ENCODE results near the gene UBL3. TPM values are rescaled to one million over a fixed set of nuclear protein-coding genes. Genes with fewer than 3 reads are reported as not detected.

UBL3 gene
- polyA plus RNA-seq, 1 donor (not counting 4 experiments of a cell fraction or from before 2014, with no cell fraction given) = 10.5 TPM

DNA sequence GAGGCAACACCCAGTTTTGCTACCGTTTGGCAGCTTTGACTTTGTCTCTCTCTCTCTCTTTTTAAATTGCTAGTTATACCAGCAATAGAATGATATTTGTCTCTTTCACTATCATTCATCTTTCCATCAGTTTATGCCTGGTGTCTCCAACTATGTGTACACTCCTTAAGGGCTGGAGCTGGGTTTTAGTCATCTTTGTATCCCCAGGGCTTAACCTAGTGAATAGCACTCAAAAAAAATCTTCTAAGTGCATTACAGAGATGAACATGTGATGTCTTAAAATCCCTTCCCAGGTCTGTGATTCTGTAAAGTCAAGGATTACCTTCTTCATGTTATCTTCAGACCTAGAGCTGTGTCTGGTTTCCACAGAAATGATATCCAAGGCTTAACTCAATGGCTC is 7.8 kb upstream of the UBL3 start:
- Histone ChIP-seq H3K9ac (ENCODE audit: control insufficient read depth, extremely low read depth, insufficient read depth, low read length) (no peak overlapping the region), H3K4me2 (ENCODE audit: control insufficient read depth, extremely low read depth, insufficient read depth, low read depth, low read length) (no peak overlapping the region), H3K9me3 (ENCODE audit: control insufficient read depth, low read depth, low read length) (no peaks in the 10 kb centered on the region), H3K4me3 (ENCODE audit: control insufficient read depth in 2 of 3, extremely low read depth in 1 of 3, insufficient read depth in 2 of 3, low read depth in 1 of 3, low read length in 3 of 3) (no peak overlapping the region), H4K20me1 (ENCODE audit: control insufficient read depth, extremely low read depth, insufficient read depth, low read length) (no peaks in the 10 kb centered on the region), H3K36me3 (ENCODE audit: control insufficient read depth in 2 of 2, extremely low read depth in 1 of 2, insufficient read depth in 2 of 2, low read length in 2 of 2) (no peaks in the 10 kb centered on the region), H3K27me3 (ENCODE audit: control insufficient read depth, extremely low read depth, insufficient read depth, low read length) (no peaks in the 10 kb centered on the region), H2AFZ (ENCODE audit: control insufficient read depth, low read length) (no peak overlapping the region), H3K79me2 (ENCODE audit: control insufficient read depth, insufficient read depth, low read length) (no peaks in the 10 kb centered on the region), H3K9me1 (ENCODE audit: control insufficient read depth, extremely low read depth, insufficient read depth, low read length) (no peaks in the 10 kb centered on the region), H3K4me1 (ENCODE audit: control insufficient read depth, extremely low read depth, insufficient read depth, low read length) (no peaks in the 10 kb centered on the region), H3K27ac (ENCODE audit: control insufficient read depth, insufficient read depth, low read length) (no peak overlapping the region)
- dilution Hi-C loops (cut with MboI; ENCODE audit: extremely low pct_ligation_motif_present, low sequenced_read_pairs) = no loop called here
- DNase-seq (ENCODE audit: low read depth, low spot score) = no peak
- no peak for FAIRE-seq
- TF ChIP-seq, protein P1, sequence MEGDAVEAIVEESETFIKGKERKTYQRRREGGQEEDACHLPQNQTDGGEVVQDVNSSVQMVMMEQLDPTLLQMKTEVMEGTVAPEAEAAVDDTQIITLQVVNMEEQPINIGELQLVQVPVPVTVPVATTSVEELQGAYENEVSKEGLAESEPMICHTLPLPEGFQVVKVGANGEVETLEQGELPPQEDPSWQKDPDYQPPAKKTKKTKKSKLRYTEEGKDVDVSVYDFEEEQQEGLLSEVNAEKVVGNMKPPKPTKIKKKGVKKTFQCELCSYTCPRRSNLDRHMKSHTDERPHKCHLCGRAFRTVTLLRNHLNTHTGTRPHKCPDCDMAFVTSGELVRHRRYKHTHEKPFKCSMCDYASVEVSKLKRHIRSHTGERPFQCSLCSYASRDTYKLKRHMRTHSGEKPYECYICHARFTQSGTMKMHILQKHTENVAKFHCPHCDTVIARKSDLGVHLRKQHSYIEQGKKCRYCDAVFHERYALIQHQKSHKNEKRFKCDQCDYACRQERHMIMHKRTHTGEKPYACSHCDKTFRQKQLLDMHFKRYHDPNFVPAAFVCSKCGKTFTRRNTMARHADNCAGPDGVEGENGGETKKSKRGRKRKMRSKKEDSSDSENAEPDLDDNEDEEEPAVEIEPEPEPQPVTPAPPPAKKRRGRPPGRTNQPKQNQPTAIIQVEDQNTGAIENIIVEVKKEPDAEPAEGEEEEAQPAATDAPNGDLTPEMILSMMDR (optimal IDR thresholded peaks at IDR 0.05 in 1 of 3, IDR thresholded peaks at IDR 0.05 in 1 of 3, conservative IDR thresholded peaks at IDR 0.05 in 1 of 3; ENCODE audit: extremely low read depth in 1 of 3, insufficient read depth in 2 of 3, low read length in 3 of 3) = no peak
- no peak for TF ChIP-seq EZH2 (IDR thresholded peaks at IDR 0.05; ENCODE audit: low read length)

DNA sequence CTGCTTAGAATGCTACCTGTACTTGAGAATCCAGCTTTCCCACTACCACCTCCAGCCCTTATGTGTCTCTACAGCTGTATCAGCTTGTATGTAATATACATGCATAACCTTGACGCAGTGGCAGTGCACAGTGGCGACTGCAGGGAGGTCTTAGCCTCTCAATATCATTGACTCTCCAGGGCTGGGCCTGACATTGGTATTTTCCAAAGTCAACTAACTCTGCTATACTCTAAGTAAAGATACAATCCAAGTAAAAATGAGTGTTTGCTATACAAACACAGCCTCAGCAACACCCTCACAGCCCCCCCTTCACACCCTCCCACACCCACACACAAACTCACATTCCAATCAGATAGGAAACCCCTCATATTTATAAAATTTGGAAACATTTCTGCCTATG is 6.7 kb upstream of the UBL3 start:
- Histone ChIP-seq H2AFZ (ENCODE audit: control insufficient read depth, low read length) (no peak overlapping the region), H3K4me2 (ENCODE audit: control insufficient read depth, extremely low read depth, insufficient read depth, low read depth, low read length) (no peak overlapping the region), H3K9me3 (ENCODE audit: control insufficient read depth, low read depth, low read length) (no peaks in the 10 kb centered on the region), H3K79me2 (ENCODE audit: control insufficient read depth, insufficient read depth, low read length) (no peaks in the 10 kb centered on the region), H3K27me3 (ENCODE audit: control insufficient read depth, extremely low read depth, insufficient read depth, low read length) (no peaks in the 10 kb centered on the region), H3K36me3 (ENCODE audit: control insufficient read depth in 2 of 2, extremely low read depth in 1 of 2, insufficient read depth in 2 of 2, low read length in 2 of 2) (no peaks in the 10 kb centered on the region), H3K4me3 (ENCODE audit: control insufficient read depth in 2 of 3, extremely low read depth in 1 of 3, insufficient read depth in 2 of 3, low read depth in 1 of 3, low read length in 3 of 3) (no peak overlapping the region), H3K27ac (ENCODE audit: control insufficient read depth, insufficient read depth, low read length) (no peak overlapping the region), H3K9ac (ENCODE audit: control insufficient read depth, extremely low read depth, insufficient read depth, low read length) (no peak overlapping the region), H4K20me1 (ENCODE audit: control insufficient read depth, extremely low read depth, insufficient read depth, low read length) (no peaks in the 10 kb centered on the region), H3K4me1 (ENCODE audit: control insufficient read depth, extremely low read depth, insufficient read depth, low read length) (no peaks in the 10 kb centered on the region), H3K9me1 (ENCODE audit: control insufficient read depth, extremely low read depth, insufficient read depth, low read length) (no peaks in the 10 kb centered on the region)
- dilution Hi-C loops (cut with MboI; ENCODE audit: extremely low pct_ligation_motif_present, low sequenced_read_pairs) = no loop called here
- DNase-seq (ENCODE audit: low read depth, low spot score) = no peak
- FAIRE-seq = no peak
- no peak for TF ChIP-seq EZH2 (IDR thresholded peaks at IDR 0.05; ENCODE audit: low read length)
- TF ChIP-seq, protein P1 (optimal IDR thresholded peaks at IDR 0.05 in 1 of 3, IDR thresholded peaks at IDR 0.05 in 1 of 3, conservative IDR thresholded peaks at IDR 0.05 in 1 of 3; ENCODE audit: extremely low read depth in 1 of 3, insufficient read depth in 2 of 3, low read length in 3 of 3) = no peak
